Stimulated activated CD8-positive, alpha-beta memory T cell treated with anti-CD3 and anti-CD28 coated beads, Interleukin-4, amount 100 ng/mL, for 48 hours (primary cell): ENCODE measurements around the gene ANK3.

Experiments
- DNase-seq: peaks from one replicate; pipeline ENCODE4 v3.0.0-alpha.2; 2020

Gene ANK3

DNA sequence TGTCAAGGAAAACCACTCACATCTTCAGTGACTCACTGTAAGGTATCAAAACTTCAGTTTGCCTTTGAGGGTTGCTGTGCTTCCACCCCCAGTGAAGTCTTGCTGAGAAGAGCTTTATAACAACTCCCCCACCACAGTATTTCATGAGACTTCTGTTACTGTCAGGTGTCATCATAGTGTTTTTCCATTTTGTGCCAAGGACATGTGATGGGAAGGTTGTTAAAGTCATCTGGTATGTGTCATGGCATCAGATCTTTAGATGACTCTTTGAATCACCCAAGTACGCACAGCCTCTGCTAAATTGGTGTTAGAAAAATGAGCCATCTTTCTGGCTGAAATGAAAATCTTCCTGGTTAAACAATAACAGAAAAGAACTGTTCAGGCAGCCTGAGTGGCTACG, 368.3 kb downstream of the ANK3 start:
- no peak for DNase-seq

DNA sequence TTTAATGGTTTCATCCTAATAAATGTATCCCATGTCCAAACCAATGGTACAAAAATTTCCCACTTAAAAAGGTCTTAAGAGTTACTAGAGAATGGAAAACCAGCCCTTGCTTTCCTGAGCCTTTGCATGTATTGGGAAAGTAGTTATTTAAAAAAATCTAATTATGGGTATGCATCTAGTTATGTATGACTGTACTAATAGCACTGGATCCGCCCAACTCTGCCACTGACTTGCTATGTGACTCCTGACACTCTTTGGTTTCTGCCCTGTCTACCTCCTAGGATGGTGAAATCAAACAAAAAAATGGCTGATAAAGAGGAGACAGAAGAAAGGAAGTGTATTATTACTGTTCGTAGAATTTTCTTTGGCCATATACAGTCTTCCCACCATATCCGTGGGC, 372.9 kb downstream of the ANK3 start:
- DNase-seq = no peak

DNA sequence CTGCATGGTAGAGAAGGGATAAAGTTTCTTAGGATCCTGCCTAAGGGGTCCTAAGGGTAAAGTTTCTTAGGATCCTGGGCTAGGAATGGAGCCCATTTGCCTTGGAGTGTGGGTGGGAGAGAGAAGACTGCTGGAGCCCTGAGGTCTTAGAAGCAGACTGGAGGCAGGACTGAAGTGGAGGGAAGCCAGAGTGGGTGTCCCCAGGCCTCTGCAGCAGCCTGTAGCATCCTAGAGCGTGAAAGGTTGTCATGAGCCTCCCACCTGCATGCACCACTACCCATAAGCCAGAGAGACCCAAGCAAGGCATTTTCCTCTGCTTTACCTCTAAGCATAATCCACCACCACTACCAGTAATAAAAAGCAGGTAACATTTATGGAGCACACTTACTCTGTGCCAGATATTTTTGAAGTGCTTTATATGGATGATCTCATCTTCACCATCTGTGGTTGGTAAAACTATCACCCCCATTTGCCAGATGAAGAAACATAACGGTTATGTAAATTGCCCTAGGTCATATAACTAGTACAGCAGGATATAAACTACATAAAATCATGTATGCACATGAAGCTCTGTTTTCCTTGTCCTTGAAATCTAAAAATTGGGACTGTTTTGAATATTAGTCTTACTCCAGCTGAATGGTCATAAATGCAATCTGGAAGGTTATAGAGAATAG, 379.8 kb downstream of the ANK3 start:
- DNase-seq = no peak

- DNase-seq = no peak
These were observed 380.4 kb downstream of the ANK3 start for GRCh38 chr10:60009276-60009675.

GRCh38 chr10:60008816-60009215, 380.9 kb downstream of the ANK3 start:
- DNase-seq = no peak

DNA sequence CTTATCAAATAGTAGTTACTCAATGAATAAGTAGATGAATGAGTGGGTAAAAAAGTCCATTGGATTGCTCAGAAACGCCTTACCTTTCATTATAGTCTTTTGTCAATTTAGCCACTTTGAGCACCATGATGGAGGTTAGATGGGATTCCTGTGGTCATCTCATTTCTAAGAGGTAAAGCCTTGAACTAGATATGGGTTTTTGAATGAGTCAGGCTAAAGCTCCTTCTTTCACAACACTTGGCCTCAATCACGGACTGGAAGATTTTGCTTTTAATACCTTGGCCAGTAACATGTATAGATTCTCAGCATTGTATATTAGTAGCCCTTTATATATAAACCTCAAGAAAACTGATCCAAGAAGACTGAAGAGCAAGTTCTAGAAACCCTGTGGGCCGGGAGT, 383.6 kb downstream of the ANK3 start:
- no peak for DNase-seq

DNA sequence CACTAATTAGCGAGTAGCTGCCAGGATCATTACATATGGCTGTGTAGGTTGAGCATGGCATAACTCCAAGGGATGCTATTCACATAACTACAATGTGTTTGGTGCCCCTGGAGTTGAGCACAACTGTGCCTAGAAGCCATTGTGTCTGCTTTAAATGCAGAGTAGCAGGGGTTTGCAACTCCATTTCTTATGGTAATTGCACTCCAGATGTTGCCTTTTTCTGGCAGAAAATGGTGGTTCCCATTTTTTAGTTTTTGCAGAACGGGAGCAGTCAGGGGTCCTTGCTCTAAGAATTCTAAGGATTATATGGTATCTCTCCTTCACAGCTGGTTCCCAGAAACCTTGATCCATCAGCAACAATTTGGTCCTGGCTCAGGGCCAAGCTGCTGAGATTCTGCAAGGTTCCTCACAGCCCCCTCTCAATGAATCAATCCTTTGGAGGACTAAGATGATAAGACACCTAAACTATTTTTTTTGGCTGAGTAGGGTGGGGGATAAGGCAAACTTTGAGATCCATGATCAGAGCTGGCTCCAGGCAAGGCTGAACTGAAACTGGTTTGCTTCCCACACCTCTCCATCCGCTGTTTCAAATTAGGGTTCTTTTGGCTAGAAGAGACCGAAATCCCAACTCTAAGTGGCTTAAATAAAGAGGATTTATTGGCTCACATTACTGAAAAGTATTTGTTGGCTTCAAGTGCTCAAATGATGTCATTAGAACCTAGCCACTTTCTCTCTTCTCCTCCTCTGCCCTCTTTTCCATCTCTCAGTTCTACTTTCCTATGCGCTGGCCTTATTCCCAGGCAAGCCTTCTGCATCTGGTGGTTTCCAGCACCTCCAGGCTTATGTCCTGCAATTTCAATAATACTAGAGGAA, 385.8 kb downstream of the ANK3 start:
- no peak for DNase-seq

GRCh38 chr10:60000747-60001146, 388.9 kb downstream of the ANK3 start:
- no peak for DNase-seq

DNA sequence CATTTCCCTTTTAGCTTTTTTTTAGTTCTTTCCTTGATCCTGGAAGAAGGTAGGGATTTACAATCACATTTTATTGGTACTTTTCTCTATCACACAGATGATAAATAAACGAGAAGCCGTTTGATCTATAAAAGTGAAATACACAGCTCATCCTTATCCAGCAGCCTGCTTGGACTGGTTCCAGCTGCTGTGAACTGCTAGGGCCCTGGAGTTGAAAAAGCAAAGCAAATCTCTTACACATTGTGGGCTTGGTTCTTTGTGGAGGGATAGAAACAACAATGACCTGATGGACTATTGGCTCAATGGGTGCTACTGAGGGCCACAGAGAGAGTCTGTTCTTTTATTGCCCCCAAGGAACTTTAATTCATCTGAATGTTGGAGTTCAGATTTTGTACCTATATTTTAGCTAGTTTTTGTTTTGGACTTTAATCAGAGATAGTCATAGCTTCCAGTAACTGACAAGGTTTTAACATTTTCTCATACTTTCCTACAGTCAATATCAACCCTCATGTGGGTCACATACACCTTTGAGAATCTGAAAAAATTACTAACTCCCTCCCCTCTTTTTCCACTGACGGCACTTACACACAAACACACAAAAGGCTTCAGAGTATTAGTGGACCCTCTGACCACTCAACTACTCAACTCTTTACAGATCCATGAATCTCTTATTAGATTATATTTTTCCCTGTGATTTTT, 391.7 kb downstream of the ANK3 start:
- no peak for DNase-seq

GRCh38 chr10:59995862-59996261, 393.8 kb downstream of the ANK3 start:
- no peak for DNase-seq

DNA sequence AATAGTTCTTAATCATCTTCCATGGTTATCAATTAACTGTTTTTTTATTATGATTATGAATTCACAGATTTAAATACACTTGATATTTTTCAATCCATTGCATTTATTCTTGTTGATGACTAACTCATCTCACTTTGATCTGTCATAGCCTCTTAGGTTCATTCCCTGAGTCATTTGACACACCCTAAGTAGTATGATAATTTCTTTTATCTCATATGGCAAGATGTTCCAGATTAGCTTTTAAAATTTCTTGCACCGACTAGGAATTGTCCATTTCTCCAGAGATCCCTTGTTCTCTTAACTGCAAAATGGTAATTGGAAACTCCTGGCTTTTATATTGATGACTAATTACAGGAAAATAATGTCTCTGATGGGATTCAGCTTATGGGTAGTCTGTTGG, 395.7 kb downstream of the ANK3 start:
- no peak for DNase-seq

DNA sequence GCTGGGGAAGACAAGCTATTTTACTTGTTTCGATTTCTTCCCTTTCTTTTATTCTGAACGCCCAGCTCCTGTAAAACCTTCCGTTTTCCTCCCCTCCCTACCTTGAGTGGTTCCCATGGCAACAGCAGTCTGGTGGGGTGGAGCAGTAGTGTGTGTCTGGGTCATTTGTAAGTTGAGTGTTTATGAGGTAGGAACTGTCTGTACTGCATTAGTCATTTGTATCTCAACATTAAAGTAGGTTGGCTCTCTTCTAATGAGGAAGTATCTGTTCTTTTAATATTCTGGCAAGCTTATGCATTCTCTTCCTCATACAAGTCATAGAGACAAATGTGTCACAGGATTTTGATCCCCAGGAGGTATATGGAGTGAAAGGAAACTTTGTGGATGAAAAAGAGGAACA, 398.0 kb downstream of the ANK3 start:
- DNase-seq = no peak

DNA sequence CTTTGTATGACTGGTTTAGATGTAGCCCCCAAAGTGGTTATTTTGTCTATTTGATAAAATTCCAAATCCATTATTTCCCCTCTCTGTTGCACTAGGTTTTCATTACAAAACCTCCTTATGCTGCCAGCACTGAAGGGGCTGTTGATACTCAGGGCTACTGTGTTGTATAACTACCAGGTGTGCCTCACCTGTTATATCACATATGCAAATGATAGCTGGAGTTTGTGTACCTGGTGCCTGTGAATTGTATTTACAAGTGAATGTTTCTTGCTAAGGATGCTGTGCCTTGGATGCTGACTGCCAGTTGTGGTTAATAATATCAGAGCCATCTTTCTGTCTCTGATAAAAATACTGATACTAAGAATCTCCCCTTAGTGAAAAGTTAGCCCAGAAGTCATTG, 398.6 kb downstream of the ANK3 start:
- no peak for DNase-seq

- no peak for DNase-seq
These were observed 404.0 kb downstream of the ANK3 start for GRCh38 chr10:59985639-59986038.

- DNase-seq = no peak
These were observed 405.3 kb downstream of the ANK3 start for GRCh38 chr10:59984415-59984814.

GRCh38 chr10:59980356-59980755, 409.3 kb downstream of the ANK3 start:
- no peak for DNase-seq

- DNase-seq = no peak
These were observed 412.2 kb downstream of the ANK3 start for GRCh38 chr10:59977486-59977885.

DNA sequence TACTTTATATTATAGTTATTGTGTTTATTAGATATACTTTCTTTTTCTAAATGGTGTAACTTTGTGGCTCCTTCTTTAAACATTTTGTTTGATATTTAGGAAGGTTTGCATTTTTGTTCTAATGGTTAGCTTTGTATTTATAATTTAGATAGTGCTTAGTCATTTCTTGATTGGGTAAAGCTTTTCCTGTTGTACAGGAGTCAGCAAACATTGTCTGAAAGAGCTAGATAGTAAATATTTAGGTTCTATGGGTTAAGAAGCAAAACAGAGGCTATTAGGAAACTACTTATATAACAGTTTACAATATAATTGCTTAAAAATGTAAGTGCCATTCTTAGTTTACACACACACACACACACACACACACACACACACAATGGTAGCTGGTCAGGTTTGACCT, 412.8 kb downstream of the ANK3 start:
- no peak for DNase-seq
